Pancreas (tissue), 10 donors: ENCODE measurements around the gene IER5. TPM values are rescaled to one million over a fixed set of nuclear protein-coding genes. Genes with fewer than 3 reads are reported as not detected.

Experiments used
- ATAC-seq, 4 donors: fragments of 200-7000 bp; cut with Tn5 transposase; one replicate each; pipeline versions ENCODE4 v1.8.0 to v1.9.1; 2020; ENCODE audit warnings: mild to moderate bottlenecking in 4 of 4, moderate library complexity in 4 of 4
- DNase-seq, 6 donors: peaks; one replicate each; pipeline ENCODE4 v3.0.0-alpha.2; 2020
- FAIRE-seq: peaks from 2 replicates; lab custom pipeline; 2012; peaks lifted over from hg19 to GRCh38; lab: Jason Lieb, UNC
- H3K27ac ChIP-seq, 4 donors: fragments of 200-600 bp; sonication (generic); 1 replicate in 3 of 4; 2 replicates in 1 of 4; pipeline versions ENCODE4 v1.5.0 to v1.8.0; 2020
- H3K27me3 ChIP-seq, 4 donors: fragments of 200-600 bp; one replicate each; pipeline ENCODE4 v1.8.0; 2021
- H3K36me3 ChIP-seq, 3 donors: fragments of 200-600 bp; sonication (generic) in 1 of 3; one replicate each; pipeline versions ENCODE4 v1.5.0 to v1.8.0; 2020 to 2021
- H3K4me1 ChIP-seq, 3 donors: fragments of 200-600 bp; one replicate each; pipeline ENCODE4 v1.8.0; 2021
- H3K4me3 ChIP-seq, 4 donors: fragments of 200-600 bp; sonication (generic) in 2 of 4; one replicate each; pipeline versions ENCODE4 v1.5.0 to v1.8.0; 2020 to 2021
- H3K9me3 ChIP-seq, 4 donors: fragments of 200-600 bp; one replicate each; pipeline ENCODE4 v1.8.0; 2021
- CTCF ChIP-seq, 4 donors: fragments of 200-600 bp; sonication (generic) in 3 of 4; IDR thresholded peaks; one replicate each; pipeline versions ENCODE4 v1.5.0 to v1.8.0; 2021; ENCODE audit warnings: antibody characterized with exemption in 4 of 4
- WGBS, 2 donors: extraction: QIAGEN DNeasy Blood & Tissue Kit; methylation state at CpG; one replicate each; pipeline ENCODE4 v1.1.7; 2013; 5-methylcytosine and 5-hydroxymethylcytosine counted together
- intact Hi-C, 3 donors: fragments of 100-400 bp; cut with DNase I; formaldehyde crosslinking; loops; one replicate each; pipeline versions ENCODE4 v1.11.1 to v1.14.2; 2022
- polyA plus RNA-seq, 2 donors: library from polyadenylated mRNA; stranded (reverse); fragments of 200-250 nt; gene quantifications; one replicate each; pipeline ENCODE4 v1.2.3, GENCODE V29; 2013
- total RNA-seq, 6 donors: library from RNA; stranded (reverse); fragmentation: NEBNext Ultra II Directional in 4 of 6; extraction: Animal tissue kit (Norgen Biotek cat#: 25700) in 4 of 6; gene quantifications; one replicate each; pipeline versions ENCODE4 v1.2.1 to v1.2.4, GENCODE V29; 2021 to 2023
- donor health status: healthy with polysubstance abuse.
- donor health status: DM: no; HTN: no; CAD: no; lungs with moderate emphysema.
- donor health status: DM: no; HTN: no; CAD: no.
- donor health status: control.
- donor health status: control.
- donor health status: Bipolar disorder and iron deficiency.
- donor health status: DM: yes; HTN: yes; CAD: no.
- donor health status: DM: no; HTN: no; CAD: no.
- donor health status: DM: no; HTN: no; CAD: no.
- donor health status: DM: yes; HTN: yes; CAD: no.

The IER5 gene
- total and polyA plus RNA-seq, 8 donors, result 2.3 to 6.8 (median 3.3) TPM

DNA sequence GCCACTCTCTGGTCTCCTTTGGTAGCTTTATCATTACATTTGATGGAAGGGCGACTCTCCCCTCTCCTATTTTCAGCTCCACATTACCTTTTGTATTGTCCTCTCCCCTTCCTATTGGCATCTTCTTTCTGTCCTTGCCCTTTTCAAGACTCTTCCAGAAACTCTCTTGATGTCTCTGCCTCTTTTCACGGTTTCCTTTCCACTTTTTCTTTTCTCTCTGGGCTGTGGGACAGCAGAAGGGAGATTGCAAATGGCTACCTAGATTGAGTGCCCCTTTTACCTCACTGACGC, 17.5 kb downstream of the IER5 start:
- no peak for FAIRE-seq
- no peak for TF ChIP-seq CTCF (IDR thresholded peaks at IDR 0.05)
- H3K27me3 ChIP-seq, result no peaks in the 10 kb centered on the region
- peak overlapping the region in 2 of 4 donors; percentile 51 to 52 for H3K27ac ChIP-seq
- H3K9me3 ChIP-seq, result no peaks in the 10 kb centered on the region
- ATAC-seq, result no peak
- peak overlapping the region in 1 of 4 donors; percentile 89 for H3K4me3 ChIP-seq
- no peak for DNase-seq
- H3K36me3 ChIP-seq, result no peaks in the 10 kb centered on the region
- 67 to 76% methylated on average over 3 of the region's 3 CpGs for WGBS, 2 donors
- intact Hi-C loops, result no loop called here
- H3K4me1 ChIP-seq, result peaks cover 12 to 14% (median 14%) of the 10 kb centered on the region in 3 donors

- H3K4me3 ChIP-seq, result no peak overlapping the region
- 66 to 68% methylated on average over 6 of the region's 6 CpGs for WGBS, 2 donors
- DNase-seq (no peak), FAIRE-seq (no peak), ATAC-seq (no peak)
- H3K4me1 ChIP-seq, result peaks cover 12 to 14% (median 14%) of the 10 kb centered on the region in 3 donors
- TF ChIP-seq CTCF (IDR thresholded peaks at IDR 0.05), result no peak
- H3K9me3 ChIP-seq, result no peaks in the 10 kb centered on the region
- intact Hi-C loops, result no loop called here
- H3K27ac ChIP-seq, result no peak overlapping the region
- H3K27me3 ChIP-seq, result no peaks in the 10 kb centered on the region
- no peaks in the 10 kb centered on the region for H3K36me3 ChIP-seq
Measured at GRCh38 chr1:181106479-181106878, 18.0 kb downstream of the IER5 start.

DNA sequence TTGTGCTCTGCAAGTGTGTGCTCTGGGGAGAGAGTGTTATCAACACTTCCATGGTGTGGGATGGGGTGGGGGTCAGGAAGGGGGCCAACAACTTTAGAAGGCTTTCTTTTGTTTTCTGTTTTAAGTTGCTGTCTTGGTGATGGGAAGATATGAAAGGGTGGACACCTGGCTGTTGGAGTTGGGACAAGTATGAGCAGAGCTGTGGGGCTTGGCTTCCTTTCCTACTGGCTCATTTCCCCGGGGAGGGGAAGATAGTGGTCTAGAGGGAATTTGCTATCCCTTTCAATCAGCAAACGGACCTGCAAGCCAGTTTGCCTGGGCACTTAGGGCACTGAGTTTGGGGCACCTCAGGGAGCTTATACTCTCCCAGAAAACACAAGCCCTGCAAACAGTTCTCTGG, 19.2 kb downstream of the IER5 start:
- peaks cover 15 to 23% (median 17%) of the 10 kb centered on the region in 3 donors for H3K4me1 ChIP-seq
- FAIRE-seq, result no peak
- no peak for TF ChIP-seq CTCF (IDR thresholded peaks at IDR 0.05)
- H3K27ac ChIP-seq, result peak overlapping the region; percentile 8 to 48 (median 24)
- ATAC-seq, result peak in 3 of 4 donors; percentile 9 to 24 (median 15)
- no peaks in the 10 kb centered on the region for H3K9me3 ChIP-seq
- 12 to 33% methylated on average over 2 of the region's 2 CpGs for WGBS, 2 donors
- no peaks in the 10 kb centered on the region for H3K27me3 ChIP-seq
- intact Hi-C loops, result no loop called here
- no peak overlapping the region for H3K4me3 ChIP-seq
- no peaks in the 10 kb centered on the region for H3K36me3 ChIP-seq
- DNase-seq, result peak in 3 of 6 donors; percentile 47 to 80 (median 67)

GRCh38 chr1:181108304-181108867, 19.9 kb downstream of the IER5 start:
- ATAC-seq (no peak), DNase-seq (no peak), FAIRE-seq (no peak)
- TF ChIP-seq CTCF (IDR thresholded peaks at IDR 0.05), result no peak
- WGBS, 2 donors, result 59 to 65% methylated on average over 7 of the region's 7 CpGs
- Histone ChIP-seq H3K9me3 (no peaks in the 10 kb centered on the region), H3K4me1 (peaks cover 17 to 28% (median 20%) of the 10 kb centered on the region in 3 donors), H3K4me3 (no peak overlapping the region), H3K27me3 (no peaks in the 10 kb centered on the region), H3K36me3 (no peaks in the 10 kb centered on the region), H3K27ac (no peak overlapping the region)
- intact Hi-C loops, result no loop called here

DNA sequence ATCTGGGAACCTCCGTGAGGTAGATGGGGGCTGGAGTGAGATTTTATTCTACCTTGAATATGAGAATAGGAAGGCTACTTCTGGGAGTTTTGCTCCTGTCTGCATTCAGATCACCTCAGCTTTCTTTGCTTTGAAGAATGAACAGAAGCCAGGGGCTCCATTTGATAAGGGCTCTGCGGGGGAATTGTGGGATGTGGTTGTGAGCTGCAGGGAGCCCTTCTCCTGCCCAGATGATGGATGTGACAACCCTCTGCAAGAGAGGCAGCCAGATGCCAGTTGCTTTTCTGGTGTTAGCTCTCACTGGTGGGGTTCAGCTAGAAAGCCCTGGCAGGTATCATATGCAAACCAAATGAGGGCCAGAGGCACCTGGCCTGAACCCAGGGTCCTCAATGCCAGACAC, 21.5 kb downstream of the IER5 start:
- no peak for FAIRE-seq
- no peak for DNase-seq
- H3K27ac ChIP-seq, result no peak overlapping the region
- no peaks in the 10 kb centered on the region for H3K9me3 ChIP-seq
- no peak overlapping the region for H3K4me3 ChIP-seq
- WGBS, 2 donors, result 92 to 94% methylated on average over 2 of the region's 2 CpGs
- no peak for TF ChIP-seq CTCF (IDR thresholded peaks at IDR 0.05)
- no peaks in the 10 kb centered on the region for H3K36me3 ChIP-seq
- H3K4me1 ChIP-seq, result peaks cover 12 to 28% (median 14%) of the 10 kb centered on the region in 3 donors
- no peaks in the 10 kb centered on the region for H3K27me3 ChIP-seq
- intact Hi-C loops, result no loop called here
- ATAC-seq, result no peak
